A204.1 (cell line): ENCODE results near the gene CACNA2D3.

Source experiments
- FAIRE-seq: peaks from 2 replicates; lab custom pipeline; 2012; peaks lifted over from hg19 to GRCh38; lab: Jason Lieb, UNC

The CACNA2D3 gene

DNA sequence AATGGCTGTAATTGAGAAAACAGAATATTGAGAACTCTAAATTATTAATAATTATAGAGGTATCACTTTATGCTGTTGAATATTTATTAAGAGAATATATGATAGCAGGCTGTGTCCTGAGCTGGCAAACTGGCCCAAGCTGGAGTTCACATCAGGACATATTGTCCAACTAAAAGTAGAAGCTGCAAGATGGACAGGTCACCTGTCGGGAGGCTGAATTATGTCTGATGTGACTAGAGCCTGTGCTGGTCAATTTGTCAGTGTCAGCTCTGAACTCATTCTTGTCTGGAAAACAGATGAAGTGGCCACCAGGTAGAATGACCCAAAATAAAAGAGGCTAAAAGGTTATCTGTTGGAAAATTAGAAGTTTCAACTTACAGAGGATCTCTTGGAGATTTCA lies 413.3 kb downstream of the CACNA2D3 start:
- FAIRE-seq: no peak

DNA sequence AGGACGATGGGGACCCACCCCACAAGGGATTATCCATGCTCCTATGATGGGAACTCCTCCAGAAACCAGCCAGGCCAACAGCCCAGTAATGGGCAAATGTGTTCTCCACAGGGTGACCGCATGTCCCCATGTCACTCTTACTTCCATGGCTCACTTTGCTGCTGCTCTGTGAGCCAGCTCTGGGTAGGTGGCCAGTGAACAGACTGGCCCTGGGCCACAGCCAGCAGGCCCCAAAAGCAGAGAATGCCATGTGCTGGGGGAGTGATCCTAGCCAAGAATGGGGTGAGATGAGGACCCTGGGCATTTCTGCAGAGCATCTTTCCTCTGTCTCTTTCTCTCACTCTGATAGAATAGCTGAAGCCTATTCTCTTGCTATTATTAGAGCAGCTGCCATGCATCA lies 414.1 kb downstream of the CACNA2D3 start:
- FAIRE-seq: no peak

GRCh38 chr3:54537506-54537905 lies 415.2 kb downstream of the CACNA2D3 start:
- FAIRE-seq: no peak

DNA sequence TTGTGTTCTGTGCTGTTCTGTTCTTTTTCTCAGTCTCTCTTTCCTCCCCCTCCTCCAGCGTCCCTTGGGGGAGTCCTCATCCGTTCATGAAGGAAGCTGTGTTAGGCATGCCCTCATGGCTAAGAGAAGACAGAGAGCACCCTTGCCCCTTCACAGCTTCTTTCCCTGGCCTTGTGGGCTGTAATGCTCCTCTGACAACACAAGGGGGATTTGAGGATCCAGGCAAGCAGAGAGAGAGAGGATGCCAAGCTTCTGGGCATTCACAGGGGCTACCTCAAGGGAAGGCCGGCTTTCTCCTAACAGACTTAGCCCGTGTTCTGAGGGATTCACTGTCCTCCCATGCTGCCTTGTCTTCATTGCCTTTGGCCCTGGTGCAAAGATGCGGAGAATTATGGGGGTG lies 416.0 kb downstream of the CACNA2D3 start:
- no peak for FAIRE-seq

GRCh38 chr3:54541369-54541768 lies 419.0 kb downstream of the CACNA2D3 start:
- FAIRE-seq: no peak

- no peak for FAIRE-seq
Observed at GRCh38 chr3:54543446-54543845, 421.1 kb downstream of the CACNA2D3 start.

DNA sequence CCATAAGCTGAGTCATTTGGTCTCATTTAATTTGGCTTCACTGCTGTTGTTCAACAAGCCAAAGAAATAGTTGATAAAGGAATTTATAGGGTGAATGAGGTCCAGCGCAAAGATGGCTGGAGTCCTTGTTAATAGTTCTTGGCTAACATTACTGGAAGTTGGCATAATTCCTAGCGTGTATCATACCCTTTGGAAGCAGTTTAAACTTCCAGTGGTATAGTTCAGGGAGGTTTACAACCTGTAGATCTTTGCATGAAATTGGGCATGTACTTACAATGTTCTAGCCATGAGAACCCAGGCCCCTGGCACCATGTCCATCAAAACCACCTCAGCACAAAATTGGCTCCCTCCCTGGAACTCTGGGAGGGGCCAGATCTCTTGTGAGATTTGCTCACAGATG lies 424.7 kb downstream of the CACNA2D3 start:
- no peak for FAIRE-seq

- FAIRE-seq: no peak
Observed at GRCh38 chr3:54547846-54548245, 425.5 kb downstream of the CACNA2D3 start.

- no peak for FAIRE-seq
Observed at GRCh38 chr3:54549607-54550220, 427.4 kb downstream of the CACNA2D3 start.

DNA sequence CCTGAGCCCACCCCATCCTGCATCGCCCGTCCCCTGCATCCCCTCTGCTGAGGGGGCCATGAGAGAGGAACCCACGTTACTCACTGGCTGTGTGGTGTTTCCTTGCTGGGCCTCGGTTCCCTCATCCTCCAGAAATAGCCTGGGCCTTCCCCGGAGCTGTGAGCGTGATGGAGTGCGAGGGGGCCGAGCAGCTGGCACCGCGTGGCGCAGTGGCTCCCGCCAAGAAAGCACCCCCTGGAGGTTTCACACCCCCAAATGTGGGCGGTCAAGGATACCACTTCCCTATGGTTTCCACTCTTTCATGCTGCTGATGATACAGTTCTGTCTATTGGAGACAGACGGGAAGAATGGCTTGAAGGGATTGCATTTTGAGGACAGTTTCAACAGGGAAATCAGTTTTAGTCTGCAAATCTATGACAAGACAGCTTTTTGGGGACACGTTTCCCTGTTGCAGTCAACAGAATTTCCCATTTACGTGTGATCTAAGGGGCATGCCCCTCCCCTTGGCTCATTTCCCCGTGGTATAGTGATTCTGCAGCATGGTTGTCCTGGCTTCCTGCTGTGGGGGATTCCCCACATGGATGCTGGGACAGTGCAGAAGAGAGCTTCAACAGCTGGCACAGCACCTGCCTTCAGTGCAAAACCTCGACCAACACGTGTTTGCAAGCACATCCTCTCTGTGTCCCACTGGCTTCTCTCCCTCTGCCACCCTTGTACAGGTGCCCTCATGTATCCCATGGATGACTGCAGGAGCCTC lies 428.0 kb downstream of the CACNA2D3 start:
- no peak for FAIRE-seq

DNA sequence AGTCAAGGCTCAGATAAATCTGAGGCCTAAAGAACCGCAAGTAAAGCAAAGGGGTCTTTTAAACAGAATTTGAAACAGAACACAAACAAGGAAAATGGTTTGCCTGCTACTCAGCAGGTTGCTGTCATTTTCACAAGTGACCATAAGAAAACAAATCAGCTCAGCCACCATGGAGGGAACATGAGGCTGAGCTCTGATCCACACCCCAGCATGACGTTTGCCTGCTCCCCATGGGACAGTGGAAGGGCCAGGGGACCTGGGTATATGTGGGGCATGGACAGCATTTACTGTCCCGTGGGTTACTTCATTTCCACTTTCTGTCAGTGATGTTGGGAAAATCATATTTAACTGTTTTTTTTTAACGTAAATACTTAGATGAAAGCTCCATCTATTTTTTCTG lies 434.3 kb downstream of the CACNA2D3 start:
- FAIRE-seq: no peak

DNA sequence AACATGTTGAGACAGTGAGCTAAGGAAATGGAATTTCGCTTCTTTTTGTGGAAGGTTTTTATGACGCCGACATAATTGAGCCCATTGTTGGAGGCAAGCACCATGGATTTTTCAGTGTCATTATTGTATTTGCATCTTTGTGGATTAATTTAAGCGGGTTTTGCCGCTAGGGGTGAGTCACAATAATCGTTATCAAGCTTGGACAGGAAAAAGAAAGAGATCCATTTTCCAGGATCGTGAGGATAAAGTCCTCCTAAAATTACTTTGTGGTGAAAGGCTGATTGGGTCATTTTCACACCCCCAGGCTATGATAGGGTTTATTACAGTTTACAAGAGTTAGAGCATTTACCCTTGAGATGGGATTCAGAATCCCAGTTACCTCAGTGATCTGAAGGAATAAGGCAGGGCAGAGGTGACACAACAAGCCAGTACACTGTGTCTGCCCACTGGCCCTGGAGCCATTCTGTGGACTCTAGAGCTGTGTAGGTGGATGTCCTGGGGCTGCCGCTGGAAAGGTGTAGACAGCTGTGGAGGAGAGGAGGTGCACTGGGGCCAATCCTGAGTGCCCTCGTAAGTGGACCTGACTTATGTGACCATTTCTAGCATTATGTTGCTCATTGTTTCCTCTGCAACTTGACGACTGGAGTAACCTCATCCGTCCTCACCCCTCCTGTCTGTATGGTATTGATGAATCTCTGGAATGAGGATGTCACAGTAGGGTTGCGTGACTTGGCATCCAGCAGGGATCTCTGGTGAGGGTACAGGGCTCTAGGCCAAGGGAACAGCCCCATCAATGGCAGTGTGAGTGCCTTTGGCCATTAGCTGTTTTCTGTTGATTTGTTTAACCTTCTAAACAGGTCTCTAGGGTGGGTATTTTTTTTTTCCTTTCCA lies 435.4 kb downstream of the CACNA2D3 start:
- no peak for FAIRE-seq

- FAIRE-seq: no peak
Observed at GRCh38 chr3:54563501-54564200, 441.3 kb downstream of the CACNA2D3 start.

- no peak for FAIRE-seq
Observed at GRCh38 chr3:54564374-54564925, 442.1 kb downstream of the CACNA2D3 start.

DNA sequence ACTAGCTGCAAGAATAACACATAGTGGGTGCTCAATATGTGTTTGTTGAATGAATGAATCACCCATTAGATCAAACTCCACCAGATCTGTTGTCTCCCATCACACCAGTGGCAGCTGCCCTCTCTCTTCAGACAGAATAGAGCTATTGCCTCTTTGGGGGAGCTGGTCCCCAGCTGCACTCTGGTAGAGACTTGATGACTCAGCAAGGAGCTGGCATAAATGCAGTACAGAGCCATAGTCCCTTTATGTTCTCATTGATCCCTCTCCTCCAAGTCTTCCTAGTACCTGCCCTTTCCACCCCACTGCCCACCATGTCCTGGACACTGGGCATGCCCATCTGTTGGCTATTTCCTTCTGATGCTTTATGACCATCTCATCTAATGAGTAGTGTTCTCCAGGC lies 443.6 kb downstream of the CACNA2D3 start:
- no peak for FAIRE-seq

- no peak for FAIRE-seq
Observed at GRCh38 chr3:54567949-54568348, 445.6 kb downstream of the CACNA2D3 start.

GRCh38 chr3:54570008-54570407 lies 447.7 kb downstream of the CACNA2D3 start:
- no peak for FAIRE-seq

DNA sequence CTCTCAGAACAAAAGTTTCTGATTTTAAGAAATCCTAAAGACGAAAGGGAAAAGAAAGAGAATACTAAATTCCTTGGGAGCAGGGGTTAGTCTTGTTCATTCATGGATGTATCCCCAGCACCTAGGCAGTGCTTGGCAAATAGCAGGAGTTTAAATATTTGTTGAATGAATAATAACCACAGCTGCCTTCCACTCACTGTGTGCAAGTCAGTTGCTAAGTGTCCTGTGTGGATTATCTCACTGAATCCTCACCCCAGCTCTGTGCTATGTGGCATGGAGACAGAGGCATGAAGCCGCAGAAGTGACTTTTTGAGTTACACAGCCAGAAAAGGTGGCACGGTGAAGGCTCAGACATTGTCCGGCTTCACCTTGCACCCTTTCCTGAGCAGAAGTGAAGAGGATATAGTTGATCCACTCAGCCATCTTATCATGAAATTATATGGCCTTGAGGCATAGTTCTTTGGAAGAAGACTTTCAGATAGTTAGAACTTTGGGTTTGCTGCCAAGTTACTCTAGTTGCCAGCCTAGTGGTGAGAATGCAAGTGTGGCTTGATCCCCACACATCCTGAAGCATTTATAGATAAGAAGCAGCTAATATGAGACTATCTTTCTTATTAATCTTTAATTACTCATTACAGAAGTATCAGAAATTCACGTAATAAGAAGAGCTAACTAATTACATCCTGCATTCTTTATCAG lies 450.0 kb downstream of the CACNA2D3 start:
- FAIRE-seq: no peak

- FAIRE-seq: no peak
Observed at GRCh38 chr3:54573858-54574257, 451.5 kb downstream of the CACNA2D3 start.

GRCh38 chr3:54574906-54575617 lies 452.7 kb downstream of the CACNA2D3 start:
- FAIRE-seq: no peak

- FAIRE-seq: no peak
Observed at GRCh38 chr3:54575618-54575960, 453.2 kb downstream of the CACNA2D3 start.
